NCI-H748 (cell line): Measurements from ENCODE around the gene FAM20C.
"Not testable (repeated sequence)": the region's sequence is repeated elsewhere in the genome, so short reads cannot be mapped to it uniquely, and the experiment has no call there.

ENCODE experiments used
- DNase-seq: peaks from one replicate; lab custom pipeline; 2025; ENCODE audit not compliant: unreplicated experiment; lab: John Stamatoyannopoulos, UW

FAM20C gene

GRCh38 chr7:191105-191980, 1.0 kb upstream of the FAM20C start:
- DNase-seq = peak; percentile 56

- DNase-seq = peak; percentile 47
Measured at GRCh38 chr7:192701-193480, 520 bp downstream of the FAM20C start.

DNA sequence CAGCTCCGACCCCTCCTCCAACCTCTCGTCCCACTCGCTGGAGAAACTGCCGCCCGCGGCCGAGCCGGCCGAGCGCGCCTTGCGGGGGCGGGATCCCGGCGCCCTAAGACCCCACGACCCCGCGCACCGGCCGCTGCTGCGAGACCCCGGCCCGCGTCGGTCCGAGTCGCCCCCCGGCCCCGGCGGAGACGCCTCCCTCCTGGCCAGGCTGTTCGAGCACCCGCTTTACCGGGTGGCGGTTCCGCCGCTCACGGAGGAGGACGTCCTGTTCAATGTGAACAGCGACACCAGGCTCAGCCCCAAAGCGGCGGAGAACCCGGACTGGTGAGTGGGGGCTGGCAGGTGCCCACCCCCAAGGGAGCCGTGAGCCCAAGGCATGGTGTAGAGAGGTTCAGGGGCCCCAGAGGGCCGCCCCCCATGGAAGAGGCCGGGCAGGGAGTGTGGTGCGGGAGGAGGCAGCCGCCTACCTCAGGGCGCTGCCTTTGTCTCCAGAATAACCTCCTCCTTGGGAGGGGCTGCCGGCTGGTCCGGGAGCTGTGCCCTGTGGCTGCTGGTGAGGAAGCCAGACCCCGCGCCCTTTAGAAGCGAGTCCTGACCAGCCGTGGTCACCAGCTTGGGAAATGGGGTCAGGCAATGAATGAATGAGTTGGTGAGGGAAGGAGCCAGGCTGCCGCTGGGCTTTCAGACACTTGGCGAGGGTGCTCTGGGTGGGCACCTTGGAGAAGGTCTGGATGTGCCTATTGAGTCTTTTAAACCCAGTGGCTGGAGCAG, 1.3 kb downstream of the FAM20C start:
- peak; percentile 47 for DNase-seq

- no peak for DNase-seq
Measured at GRCh38 chr7:194252-195009, 2.1 kb downstream of the FAM20C start.

DNA sequence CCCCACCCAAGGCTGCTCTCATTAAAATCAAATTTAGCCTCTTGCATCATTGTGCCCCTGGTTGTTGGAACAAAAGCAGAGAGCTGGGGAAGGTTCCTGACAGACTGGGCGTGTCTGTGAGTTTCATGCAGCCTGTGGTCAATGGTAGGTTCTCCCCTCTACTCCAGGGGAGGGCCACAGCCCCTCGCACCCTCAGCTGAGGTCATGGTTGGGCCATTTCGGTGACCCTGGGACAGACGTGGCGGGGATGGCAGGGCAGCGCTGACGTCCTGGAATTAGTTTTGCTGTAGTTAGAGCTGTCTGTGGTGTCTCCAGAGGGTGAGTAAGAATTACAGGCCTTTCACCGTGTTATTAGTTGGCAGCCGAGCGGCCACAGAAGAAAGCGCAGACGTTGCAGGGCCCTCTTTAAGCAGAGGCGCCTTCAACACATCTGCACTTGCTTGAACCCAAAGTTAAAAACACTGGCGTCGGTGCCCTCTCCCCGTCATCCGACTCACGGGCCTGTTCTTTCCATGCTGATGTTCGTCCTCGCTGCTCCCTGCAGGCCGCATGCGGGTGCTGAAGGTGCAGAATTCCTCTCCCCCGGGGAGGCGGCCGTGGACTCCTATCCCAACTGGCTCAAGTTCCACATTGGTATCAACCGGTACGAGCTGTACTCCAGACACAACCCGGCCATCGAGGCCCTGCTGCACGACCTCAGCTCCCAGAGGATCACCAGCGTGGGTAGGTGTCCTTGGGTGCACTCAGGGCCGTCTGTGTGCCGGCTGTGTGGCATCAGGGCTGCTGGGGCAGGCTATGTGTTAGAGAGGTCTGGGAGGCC, 2.8 kb downstream of the FAM20C start:
- peak; percentile 13 for DNase-seq

DNA sequence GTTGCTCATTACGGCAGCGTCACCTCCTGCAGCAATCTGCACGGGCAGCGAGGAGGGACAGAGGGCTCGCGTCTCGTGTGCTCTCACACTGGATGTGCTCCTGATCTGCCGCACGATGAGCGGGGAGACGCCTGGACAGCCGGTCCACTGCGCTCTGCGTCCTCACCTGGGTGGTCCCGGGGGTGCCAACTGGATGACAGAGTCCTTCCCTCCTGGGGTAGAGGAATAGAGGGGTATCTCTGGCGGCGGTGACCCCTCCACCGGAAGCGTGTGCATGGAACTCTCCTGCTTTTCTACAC, 3.4 kb downstream of the FAM20C start:
- DNase-seq = no peak

DNA sequence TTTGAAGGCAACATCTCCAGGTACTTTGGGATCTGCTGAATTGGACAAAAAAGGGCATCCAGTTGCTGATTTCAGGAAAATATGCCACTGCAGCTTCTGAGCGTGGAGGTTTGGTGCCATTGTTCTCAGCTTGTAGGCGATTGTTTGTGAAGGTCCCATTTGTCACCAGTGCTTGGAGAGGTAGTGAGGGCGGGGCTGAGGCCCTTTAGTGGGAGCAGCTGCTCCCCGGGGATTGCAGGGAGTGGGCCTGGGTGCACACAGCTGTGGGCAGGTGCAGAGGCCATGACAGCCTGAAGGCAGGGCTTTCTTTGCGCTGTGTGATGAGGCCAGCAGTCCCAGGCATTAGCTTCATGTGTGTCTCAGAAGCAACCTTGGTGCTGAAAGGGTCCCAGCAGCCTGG, 3.9 kb downstream of the FAM20C start:
- no peak for DNase-seq

DNA sequence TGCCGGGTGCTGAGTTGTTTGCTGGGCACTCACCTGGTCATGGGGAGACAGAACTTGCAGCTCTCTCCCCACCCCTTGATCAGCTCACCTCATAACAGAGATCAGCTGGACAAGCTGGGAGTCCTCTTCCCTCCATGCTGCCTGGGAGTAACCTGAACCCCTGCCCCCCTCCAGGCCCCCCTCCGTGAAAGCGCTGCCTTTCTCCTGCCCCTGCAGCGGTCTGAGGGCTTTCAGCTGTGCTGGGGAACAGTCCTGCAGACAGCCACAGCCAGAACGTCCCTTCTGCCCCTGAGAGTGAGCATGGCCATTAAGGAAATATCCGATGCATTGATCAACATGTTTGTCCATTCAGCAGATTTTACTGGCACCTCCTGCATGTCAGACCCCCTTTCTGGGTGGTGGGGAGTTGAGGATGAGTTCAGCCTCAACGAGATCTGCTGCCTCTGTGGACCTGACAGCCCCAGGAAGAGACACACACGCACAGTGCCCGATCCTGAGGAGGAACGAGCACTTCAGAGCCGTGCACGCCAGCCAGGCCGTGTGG, 4.5 kb downstream of the FAM20C start:
- DNase-seq = no peak

GRCh38 chr7:197413-198335, 5.3 kb downstream of the FAM20C start:
- no peak for DNase-seq

- DNase-seq = no peak
Measured at GRCh38 chr7:199483-200249, 7.3 kb downstream of the FAM20C start.

- DNase-seq = no peak
Measured at GRCh38 chr7:200290-200689, 7.9 kb downstream of the FAM20C start.

DNA sequence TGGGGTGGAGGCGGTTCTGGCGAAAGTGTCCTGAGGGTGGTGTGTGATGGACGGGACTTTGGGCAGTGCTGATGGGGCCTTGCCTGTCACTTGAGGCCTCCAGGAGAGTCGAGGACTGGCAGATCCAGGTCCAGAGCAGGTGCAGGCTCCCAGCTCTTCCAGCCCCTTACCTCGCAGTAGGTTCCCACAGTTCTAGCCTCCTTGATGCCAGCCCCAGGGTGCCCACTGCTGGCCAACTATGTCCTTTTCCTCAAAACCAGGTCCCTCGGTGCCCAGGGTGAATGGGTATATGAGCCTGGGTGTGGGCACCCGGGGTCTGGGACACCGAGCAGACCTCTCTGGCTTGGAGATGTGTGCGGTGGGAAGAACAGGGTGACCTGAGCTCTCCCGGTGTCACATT, 8.3 kb downstream of the FAM20C start:
- no peak for DNase-seq

GRCh38 chr7:204326-204725, 12.0 kb downstream of the FAM20C start:
- no peak for DNase-seq

DNA sequence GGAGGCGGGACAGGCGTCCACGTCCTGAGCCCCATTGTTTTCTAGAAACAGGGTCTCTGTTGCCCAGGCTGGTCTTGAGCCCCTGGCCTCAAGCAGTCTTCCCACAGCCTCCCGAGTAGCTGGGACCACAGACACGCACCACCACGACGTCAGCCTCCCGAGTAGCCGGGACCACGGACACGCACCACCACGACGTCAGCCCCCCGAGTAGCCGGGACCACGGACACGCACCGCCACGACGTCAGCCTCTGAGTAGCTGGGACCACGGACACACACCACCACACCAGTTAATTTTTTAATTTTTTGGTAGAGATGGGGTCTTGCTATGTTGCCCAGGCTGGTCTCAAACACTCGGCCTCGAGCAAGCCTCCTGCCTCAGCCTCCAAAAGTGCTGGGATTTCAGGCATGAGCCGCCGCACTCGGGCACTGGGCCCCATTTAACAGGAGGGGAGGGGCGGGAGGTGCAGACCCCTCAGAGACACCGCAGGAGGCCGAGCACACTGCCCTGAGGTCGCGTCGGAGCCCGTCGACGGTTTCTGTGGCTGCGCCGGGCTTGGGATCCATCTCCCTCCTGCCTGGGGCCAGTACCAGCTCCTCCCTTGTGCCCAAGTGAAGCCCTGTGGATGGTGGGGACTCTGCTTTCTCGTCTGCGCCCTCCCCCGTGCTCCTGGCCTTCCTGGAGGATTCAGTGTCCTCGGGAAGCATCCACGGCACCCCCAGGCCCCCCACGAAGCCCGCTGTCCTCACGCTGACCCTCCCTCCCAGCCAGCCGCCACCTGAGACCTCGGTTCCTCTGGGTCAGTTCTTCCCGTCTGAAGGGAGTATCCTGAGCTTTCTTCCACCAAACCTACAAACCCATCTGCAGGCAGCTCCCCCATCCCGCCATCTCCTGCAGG, 13.0 kb downstream of the FAM20C start:
- DNase-seq = no peak

- not testable (repeated sequence) for DNase-seq
Measured at GRCh38 chr7:206351-206750, 14.0 kb downstream of the FAM20C start.

DNA sequence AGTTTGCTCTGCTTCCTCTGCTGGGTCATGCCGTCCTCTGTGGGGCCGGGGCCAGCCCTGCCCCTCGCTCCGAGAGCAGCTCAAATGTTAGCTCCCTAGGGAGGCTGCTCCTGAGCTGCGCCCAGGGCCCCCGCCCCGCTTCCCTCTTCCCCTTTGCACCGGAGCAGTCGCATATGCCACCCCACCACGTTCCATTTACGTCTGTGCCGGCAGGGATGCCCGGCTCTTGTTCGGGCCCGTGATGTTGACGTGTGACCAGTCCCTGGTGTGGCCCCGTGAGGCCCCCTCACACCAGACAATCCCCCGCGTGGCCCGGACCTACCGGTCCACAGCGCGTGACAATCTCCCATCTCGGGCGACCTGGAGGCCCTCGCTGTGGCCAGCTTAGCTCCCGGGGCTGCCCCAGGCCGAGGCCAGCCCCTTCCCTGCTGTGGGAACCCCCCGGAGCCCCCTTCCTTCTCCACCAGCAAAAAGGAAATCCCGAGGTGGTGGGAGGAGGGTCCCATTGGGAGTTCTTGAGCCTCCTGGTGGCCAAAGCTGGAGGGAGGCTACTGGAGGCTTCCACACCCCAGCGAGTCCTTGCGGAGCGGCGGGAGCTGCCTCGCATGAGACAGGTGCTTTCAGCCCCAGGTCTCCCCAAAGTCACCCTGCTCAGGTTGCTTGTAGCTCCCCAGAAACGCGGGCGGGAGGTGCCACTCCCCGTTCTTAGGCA, 15.2 kb downstream of the FAM20C start:
- DNase-seq = no peak
